Globus pallidus (tissue), 1 donor: ENCODE results near the gene NME9.

Experiments used
- DNase-seq: peaks from one replicate; pipeline ENCODE4 v3.0.0-alpha.2; 2015; ENCODE audit warnings: low spot score

Gene NME9

DNA sequence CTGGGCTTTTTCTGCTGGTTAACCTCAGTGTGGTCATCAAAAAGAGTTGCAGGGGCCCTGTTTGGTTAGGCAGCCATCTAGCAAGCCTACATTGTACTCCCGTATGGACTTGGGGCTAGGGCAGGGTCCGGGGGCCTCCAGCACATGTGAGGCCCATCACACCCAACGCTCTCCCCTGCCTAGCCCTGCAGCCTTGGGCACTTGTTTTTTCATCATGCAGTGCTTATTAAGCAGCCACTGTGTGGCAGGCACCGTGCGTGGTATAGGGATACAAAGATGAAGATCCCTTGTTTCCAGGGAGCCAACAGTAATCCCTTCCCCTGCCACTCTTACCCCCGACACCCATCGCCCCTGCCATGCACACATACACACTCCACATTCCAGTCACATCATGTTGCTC, 32.9 kb upstream of the NME9 start:
- DNase-seq = no peak

DNA sequence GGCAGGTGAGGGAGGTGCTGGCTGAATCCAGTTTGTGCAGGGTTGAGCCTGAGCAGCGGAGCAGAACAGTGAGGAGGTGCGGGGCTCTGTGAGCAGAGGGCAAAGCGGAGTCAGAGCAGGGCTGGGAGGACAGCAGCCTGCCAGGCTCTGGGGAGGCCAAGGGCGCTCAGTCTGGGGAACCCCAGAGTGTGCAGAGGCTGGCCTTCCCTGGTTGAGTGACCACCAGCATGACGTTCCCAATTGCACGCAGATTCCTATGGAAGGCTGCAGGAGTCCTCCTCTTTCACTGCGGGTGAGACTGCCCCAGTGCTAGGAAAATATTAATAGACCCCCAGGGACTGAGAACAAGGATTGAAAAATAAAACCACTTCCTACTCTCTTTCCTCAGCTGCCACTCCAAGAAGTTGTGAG, 31.9 kb upstream of the NME9 start:
- DNase-seq = no peak

DNA sequence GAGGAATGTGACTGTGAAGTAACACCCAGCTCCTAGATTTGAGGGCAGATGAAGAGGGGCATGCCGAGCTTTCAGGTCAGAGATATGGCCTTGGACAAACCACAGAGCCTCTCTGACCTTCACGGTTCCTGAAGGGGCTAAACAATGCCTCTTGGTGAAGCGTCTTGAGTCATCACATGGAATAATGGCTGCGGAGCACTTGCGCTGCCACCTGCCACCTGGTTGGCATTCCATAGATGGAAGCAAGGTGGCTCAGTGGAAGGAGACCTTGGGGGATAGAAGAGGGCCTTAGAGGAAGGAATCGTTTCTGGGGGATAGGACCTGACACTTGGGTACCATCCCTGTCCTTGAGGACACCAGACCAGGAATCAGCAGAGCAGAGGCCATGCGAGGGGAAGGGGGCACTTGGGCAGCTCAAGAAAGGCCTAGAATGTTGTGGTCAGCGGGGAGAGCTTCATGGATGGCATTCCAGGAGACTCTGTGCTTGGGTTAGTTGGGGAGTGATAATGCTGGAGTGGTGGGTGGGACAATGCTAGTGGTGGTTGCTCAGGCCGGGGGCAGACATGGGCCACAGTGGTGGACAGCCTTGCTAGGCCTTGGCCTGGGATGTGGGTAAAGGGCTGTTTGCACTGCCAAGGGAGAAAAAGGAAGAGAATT, 31.3 kb upstream of the NME9 start:
- DNase-seq = no peak

DNA sequence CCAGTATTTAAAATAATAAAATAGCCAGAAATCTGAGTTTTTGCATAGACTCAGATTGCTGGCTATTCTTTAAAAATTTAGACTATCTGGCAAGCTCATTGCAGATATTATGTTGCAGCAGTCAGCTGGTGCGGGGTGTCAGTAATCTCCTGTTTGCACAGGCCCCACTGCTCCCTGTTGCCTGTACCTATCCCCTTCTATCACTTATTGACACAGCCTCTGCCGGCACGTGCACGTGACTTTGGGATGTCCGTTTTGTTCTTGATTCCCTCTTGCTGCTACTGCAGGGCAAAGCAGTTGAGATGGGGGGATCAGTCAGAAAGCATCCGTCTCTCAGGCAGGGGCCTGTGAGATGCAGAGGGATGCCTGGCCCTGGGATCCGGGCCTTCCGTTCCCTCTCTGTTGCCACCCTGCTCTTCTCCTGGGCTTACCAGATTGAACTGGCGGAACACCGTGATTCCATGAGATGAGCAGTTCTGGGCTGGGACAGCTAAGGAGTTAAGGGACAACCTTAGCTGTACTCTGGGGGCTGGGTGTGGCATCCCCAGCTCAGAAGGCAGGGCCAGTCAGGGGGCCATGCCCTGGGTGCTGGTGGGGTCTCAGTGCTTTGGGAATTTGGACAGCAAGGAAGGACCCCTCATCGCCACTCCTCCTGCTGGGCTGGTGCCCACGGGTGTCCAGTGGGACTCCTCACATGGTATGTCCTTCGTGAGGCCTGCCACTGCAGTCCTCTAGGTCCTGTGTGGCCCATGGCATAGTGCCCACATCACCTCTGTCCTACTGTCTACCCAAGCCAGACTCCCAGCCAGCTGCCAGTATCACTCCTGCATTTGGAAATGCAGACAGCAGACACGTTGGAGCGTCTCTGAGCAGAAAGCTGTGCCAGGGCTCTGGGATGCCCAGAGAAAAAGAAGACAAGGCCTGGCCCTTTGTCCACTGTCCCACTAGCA, 30.5 kb upstream of the NME9 start:
- DNase-seq = no peak

DNA sequence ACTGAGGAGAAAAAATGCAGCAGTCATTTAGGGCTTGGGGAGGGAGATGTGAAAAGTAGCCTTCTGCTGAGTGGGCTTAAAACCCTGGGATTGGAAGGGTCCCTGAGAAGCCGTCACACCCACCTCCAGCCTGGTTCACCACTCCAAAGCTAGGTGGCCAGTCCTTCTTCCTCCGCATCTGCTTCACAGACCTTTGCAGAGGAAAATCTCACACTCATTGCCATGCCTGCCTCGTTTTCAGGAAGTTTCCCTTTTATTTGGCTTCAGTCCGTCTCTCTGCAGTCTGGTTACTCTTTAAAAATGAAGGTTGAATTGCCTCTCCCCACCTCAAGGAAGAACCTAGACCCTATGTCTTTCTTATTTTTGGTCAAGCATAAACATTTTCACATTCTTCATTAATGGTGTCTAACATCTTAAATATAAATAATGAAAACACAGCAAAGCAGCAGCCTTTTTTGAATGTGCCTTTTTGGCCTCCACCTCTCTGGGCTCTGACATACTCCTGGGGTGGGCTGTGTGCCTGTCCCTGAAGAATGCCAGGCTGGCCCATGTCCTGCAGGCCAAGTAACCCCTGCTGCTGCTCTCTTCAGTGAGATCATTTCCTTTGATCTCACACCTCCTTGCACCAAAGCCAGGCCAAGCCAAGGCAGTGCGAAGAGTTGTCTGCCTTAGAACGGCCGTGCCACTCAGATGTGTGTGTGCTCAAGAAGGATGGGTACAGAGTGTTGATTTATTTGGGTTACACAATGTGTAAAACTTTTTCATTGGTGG, 29.7 kb upstream of the NME9 start:
- DNase-seq = no peak

DNA sequence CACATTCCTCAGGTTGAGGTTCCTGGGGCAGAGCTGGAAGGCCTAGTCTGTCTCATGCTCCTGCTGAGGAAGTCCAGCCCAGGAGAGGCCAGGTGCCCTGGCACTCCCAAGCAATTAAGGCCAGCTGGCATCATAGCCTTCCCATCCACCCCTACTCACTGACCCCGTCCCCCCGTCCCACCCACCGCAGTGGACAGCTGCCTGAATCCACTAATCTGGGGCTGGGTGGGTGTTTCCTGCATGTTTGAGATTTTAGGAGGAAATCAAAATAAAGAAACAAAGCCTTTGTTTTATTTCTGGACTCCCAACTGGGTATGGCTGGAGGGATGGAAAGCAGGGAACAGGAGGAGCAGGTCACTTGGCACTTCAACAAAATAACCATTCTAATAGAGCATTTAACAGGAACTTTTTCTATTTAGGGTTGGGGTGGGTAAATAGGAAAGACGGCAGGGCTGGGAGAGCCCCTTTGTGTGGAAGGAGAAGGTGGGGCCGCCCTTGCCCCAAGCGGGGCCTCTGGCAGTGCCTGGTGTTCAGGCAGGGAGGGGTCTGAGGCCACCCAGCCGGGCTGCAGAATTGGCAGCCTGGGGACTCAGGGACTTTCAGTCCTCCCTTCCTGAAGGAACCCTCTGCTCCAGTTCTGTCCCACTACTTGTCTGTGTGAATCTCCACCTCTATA, 27.2 kb upstream of the NME9 start:
- DNase-seq = peak; percentile 52

DNA sequence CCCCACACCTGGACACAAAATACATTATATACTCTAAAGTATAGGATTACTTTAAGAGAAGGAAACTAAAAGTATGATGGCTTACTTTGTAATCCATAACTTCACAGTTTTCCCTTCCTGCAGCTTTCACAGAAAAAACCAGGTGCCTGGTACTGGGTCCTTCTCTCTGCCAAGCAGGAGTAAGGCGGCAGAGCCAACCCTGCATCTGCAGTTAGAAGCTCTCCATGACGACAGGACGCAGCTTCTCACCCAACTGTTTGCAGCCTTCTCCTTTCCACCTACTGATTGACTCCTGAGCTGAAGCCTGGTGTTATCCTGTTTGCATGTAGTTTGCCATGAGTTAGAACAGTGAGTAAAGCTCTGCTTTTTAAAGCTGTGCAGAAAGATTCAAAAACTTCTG, 25.4 kb upstream of the NME9 start:
- no peak for DNase-seq

DNA sequence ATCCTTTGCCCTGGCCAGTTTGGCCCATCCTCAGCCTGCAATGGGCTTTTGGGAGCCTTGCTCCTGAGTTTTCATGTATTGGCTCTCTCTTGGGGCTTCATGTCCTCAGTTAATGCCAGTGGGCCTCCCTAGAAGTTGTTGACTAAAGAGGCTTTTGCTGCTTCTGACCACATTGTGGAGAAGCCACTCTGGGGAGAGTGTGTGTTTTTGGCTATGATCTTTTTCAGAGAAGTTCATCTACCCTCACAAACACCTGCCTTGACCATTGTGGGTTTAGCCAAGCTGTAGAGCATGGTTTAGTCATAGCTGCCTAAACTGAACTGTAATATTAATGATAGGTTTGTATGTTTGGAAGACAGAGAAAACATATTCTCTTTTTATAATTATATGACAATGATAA, 24.7 kb upstream of the NME9 start:
- DNase-seq = no peak

DNA sequence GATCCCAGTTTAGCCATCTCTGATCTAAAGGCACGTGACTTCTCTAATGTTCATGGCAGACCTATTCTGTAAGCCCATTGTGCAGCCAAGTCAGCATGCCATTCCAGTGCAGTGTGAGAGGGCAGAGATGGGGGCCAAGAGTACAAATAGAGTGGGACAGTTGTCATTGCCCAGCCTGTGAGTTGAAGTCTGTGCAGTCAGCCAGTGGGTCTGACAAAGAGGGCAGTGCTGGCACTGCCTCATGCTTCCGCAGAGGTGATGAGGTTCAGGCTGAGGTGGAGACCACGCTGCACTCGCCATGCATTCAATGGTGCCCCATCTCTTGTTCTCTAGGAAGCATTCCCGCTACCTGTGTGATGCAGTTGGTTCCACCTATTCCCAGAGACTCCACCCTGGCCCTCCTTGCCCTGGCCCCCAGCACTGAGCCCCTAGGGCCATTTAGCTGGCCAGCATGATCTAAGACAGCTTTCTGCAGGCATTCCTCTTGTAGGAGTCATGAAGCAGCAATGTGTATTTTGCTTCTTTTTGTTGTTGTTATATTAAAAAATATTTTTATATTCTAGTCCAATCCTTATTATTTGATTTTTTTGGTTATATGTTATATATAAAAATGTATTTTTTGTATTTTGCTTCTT, 22.4 kb upstream of the NME9 start:
- DNase-seq = no peak

DNA sequence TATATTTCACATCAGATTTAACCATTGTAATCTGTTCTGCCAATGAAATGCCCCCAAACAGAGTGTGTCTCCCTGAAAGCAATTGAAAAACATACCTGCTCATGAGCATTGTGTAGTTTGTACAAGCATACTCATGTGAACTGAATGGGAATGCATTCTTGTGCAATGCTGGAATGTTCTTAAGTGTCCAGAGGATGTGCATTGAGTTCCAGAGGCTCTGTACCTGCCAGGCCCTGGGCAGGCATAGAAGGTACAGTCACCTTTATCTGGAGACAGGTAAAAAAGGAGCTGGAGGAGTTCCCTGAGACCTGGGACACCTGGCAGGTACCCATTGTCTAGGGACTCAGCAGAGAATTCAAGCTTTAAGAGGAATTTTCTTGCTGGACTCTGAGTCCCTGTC, 21.5 kb upstream of the NME9 start:
- no peak for DNase-seq

DNA sequence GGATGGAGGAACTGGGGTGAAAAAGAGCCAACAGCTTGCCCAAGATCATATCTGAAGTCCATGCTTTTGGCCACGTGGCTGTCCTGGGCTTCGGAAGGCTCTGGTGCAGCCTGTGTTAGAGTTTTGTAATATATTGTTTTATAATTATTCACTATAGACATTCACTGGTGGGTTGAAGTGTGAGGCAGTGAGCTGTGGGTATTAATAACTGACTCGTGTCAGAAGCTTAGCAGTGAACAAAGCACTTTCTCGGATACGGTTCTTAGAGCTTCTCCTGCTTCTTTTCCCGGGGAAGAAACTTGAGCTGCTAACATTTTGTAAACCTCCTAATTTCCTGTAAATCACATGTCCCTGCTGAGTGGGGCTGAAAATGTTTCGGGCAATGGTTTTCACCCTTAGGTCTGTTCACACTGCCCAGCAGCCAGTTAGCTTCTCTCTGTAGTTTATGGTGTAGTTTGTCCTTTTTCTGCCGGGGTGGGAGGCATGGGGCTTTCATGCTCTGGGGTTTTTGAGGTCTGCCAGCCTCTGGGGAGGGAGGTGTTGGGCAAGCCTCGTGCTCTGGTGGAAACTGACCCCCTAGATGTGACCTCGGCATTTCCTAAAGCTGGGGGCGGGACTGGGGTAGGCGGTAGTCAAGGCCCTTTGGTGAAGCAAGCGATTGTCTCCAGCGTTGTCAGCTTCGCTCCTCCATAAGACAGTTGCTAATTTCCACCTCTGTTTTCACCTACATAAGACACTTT, 20.4 kb upstream of the NME9 start:
- DNase-seq = no peak

DNA sequence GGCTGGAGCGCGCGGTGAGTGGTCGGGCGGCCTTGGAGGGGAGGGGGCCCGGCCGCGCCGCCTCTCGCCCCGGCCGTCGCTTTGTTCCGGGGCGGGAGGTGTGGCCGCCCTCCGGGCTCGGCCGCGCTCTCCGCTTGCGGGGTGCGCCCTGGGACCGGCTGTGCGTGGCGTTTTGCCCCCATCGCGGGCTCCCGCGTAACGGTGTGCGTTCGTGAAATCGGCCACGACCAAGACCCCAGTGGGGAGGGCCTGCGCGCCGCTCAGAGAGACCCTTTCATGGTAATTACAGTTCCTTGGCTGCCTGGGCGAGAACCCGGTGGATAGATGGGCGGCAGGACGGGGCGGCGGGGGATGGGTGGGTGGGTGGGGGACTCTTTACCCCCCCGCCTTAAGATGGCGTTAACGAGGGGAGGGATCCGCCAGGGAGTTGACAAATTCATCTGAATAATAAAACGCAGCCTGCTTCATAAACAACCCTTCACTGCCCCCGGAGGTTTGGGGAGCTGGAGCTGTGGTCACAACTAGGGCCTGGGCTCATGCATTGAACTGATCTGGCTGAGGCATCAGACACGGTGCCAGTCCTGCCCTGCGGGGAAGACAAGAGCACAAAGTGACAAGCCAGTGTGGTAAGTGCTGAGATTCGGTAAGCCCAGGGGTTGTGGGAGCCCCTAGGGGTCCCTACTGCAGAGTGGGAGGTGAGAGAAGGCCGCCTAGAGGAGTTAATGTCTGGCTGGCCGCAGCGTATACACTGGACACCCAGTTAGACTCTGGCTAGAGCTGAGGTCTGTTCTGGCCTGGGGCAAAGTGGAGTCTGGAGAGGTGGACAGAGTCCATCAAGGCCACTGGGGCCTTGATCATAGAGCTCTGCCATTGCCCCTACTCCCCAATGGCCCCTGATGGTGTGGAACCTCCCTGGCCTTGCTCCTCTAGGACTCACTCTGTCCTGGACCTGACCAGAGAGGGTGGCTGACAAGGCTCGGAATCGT, 19.4 kb upstream of the NME9 start:
- no peak for DNase-seq

DNA sequence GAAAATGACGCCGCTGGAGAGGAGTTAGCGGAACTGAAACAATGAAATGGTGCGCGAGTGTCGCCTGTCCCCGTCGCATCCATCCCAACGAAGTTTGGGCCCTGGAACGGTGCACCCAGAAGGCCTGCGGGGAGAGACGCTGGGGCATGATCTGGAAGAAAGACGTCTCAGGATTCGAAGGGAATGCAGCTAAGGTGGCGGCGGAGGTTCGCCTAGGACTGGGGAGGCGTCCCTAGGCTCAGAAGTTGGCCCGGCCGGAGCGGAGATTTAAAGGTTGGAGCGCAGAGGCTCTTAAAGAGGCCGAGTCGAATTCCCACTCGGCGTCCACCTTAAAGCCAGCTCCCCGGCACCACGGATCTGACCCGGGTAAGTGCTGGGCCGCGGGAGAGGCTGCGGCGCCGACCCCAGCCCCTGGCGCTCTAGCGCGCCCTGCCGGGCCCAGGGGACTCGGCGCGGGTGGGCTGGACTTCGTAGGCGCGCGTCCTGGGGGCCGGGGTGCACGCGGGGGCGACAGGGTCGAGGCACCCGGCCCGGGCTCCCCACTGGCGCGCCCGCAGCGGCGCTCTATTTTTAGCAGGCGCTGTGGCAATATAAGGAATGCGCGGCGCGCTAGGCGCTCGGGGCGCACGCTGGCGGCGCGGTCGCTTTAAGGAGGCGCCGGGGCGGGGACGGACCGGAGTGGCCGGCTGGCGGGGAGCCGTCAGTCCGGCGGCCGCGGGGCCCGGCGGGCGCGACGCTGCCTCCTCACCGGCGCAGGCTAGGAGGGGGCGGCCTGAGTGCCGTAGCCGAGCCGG, 18.5 kb upstream of the NME9 start, which contains the start of gene MRAS:
TSS of gene MRAS (plus strand) at position 620 of the 794 bp plus-strand sequence. CDS start 24,305 bp downstream, outside the sequence.
- peak; percentile 75 for DNase-seq

DNA sequence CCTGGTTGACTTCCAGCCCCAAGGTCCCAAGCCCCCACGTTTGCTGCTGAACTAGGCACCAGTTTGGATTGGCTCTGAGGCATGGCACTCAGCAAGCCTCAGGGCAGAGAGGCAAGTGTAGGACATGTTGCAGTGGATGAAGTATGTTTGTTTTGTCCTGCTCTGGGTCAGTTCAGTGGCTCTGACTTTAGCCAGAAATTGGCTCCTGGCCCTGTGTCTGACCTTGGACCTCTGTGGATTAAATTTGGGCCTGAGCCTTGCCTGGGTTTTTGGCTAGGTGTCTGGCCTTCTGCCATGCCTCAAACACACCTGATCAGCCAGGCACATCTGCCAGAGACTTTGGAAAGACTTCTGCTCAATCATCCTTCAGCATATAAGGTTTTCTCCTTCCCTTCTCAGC, 15.1 kb upstream of the NME9 start:
- no peak for DNase-seq

DNA sequence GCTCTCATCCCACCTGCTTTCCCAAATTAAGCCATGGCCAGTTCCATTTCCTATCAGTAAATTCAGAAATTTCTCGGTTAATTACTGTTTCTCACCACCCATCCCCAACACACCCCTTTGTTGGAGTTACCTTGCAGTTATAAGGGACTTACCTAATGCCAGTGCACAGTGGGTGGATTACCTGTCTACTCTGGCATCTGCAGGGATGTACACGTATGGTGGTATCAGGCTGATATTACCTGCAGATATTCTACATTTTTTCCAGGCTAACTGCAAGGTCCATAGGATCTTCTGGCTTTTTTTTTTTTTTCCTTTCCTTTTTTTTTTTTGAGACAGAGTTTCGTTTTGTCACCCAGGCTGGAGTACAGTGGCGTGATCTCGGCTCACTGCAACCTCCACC, 10.9 kb upstream of the NME9 start:
- no peak for DNase-seq

DNA sequence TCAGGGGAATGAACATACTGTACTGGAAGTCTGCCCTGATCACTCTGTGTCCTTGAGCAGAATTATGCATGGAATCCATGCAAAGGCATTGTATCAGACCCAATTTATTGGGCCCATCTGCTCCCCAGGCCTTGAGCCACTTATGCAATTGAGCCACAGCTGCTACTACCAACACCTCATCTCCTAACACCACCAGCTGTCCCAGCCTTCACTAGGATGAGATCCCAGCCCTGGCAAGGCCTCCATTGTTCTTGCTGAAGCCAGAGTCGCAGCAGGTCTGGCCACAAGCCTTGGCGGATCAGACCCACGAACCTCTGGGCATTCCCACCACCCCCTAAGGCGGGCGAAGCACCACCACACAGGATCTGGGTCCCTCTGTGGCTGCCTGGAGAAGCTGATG, 9.2 kb upstream of the NME9 start:
- no peak for DNase-seq

DNA sequence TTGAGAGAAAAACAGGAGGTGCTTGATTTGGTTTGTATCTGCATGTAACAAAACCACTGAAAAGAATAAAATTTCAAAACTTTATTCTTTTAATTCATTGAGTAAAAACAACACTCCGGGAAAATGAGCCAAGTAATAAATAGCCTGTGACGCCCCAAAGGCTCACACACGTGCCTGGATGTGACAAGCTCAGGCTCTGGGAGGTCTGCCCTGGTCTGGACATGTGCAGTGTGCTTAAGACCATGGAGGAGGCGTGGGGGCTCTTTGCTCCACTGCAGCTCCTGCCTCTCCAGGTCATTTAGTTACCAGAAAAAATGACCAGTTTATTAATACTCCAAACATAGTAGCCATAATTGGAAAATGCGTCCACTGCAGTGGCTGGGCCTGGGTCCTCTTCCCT, 8.6 kb upstream of the NME9 start:
- DNase-seq = no peak

DNA sequence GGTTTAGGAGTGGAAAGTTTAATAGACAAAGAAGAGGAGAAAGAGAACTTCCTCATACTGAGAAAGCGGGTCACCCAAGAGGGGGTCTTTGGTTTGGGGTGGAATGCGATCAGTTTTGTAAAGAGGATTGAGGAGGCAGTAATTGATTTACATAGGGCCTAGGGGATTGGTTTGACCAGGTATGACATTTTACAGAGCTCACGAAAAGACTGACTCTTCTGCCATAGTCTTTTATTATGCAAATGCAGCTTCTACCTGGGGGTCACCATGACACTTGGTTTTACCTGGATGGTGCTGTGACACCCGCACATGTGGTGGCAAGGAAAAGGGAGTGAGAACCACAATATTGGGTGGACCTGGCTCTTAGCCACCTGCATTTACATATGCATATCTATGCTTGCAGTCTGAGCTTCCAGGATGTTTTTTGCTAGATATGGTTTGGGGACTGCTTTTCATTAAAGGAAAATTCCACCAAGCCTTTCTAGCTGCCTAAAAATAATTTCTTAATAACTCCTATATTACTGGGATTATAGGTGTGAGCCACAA, 6.9 kb upstream of the NME9 start:
- no peak for DNase-seq
